T-helper 2 cell (primary cell): ENCODE results near the gene NECAB3.
A peak's percentile ranks its signal among the peaks of the same experiment; 100 is the strongest.

Experiments used
- DNase-seq, 5 experiments: peaks; one replicate each; pipeline versions ENCODE4 v3.0.0 to v3.0.0-alpha.2; 2012 to 2022

NECAB3 gene

DNA sequence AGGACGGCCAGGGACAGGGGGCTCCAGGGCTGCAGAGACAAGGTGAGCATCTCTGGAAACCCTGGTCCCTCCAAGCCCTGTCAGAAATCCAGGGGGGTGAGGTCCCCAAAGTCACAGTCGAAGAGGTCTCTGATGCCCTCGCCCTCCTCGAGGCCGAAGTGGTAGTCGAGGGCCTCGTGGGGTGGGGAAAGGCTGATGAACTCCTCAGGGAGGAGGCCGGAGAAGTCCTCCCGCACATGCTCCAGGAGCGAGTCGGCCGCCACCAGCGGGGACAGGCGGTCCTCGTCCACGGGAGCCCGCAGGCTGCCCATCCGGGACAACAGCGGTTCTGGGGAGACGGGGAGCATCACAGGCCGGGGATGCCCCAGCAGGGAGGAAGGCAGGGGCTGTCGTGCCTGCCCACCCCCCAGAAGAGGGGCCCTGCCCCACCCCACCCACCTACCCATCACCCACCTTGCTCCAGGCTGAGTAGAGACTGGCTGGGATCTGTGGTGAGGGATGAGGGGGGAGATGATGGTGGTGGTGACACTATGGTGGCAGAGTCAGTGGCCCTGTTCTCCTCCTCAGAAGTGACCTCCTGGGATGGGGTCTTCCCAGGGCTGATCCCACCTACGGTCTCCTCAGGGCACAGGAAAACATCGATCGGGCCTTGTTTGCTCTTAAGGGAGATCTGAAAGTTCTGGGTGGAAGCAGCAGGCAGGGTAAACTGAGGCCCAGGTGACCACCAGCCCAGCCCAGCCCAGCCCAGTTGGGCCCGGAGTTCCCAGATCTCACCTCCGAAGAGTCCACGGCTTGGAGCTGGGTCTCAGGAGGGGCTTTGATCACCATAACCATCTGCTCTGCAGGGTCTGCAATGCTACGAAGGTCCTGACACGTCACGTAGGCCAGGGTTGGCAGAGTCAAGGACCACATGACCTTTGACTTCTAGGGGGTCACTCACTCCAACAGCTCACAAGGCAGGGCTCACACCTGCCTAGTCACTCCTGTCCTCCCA is 2.7 kb upstream of the NECAB3 start:
- DNase-seq = no peak

DNA sequence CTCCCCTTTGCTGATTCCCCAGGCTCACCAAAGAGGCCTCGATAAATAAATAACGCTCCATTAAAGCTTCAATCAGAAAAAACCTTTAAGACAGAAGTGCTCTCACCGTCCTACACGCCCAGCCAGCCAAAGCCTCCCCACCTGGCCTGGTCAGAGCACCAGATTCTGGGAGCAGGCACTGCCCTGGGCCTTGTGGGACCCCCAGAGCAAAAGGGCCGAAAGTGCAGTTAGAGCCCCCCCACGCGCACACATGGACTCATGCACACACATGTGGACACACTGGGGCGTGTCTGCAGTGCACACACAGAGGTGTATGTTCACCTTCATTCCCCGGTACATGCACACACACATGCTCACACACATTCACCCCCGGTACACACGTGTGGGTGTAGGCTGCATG is 1.9 kb upstream of the NECAB3 start:
- no peak for DNase-seq

DNA sequence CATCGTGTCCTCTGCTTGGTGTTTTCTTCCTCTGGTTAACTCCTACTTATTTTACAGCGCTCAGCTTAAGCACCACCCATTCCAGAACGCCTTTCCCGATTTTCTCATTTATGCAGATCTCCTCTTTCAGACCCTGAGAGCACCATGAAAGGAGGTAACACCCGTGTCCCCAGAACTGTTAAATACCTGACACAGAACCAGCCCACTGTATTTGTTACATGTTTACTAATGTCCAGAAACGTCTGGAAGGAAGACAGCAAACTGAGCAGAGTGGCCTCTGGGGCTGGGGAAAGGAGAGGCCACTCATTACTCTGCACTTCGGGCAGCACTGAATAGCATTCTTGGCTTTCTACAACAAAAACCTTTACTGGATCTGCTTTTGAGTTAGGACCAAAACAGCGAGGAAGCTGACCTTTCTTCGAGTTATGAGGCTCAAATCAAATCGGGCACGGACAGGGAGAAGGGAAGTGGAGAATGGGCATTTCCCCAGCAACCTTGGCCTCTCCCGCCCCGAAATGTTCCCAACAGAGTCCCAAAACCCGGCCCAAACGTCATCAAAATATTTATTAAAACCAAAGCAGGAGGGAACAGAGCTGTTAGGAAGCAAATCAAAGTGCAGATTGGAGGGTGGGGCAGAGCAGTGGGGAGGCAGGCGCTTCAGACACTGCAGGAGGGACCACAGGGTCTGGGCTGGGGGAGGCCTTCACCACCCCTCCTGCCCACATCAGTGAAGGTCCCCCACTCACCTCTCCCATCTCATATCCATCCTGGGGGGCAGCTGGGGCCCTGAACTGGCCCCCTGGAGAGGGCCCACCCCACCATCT is 1.1 kb upstream of the NECAB3 start:
- DNase-seq = no peak

DNA sequence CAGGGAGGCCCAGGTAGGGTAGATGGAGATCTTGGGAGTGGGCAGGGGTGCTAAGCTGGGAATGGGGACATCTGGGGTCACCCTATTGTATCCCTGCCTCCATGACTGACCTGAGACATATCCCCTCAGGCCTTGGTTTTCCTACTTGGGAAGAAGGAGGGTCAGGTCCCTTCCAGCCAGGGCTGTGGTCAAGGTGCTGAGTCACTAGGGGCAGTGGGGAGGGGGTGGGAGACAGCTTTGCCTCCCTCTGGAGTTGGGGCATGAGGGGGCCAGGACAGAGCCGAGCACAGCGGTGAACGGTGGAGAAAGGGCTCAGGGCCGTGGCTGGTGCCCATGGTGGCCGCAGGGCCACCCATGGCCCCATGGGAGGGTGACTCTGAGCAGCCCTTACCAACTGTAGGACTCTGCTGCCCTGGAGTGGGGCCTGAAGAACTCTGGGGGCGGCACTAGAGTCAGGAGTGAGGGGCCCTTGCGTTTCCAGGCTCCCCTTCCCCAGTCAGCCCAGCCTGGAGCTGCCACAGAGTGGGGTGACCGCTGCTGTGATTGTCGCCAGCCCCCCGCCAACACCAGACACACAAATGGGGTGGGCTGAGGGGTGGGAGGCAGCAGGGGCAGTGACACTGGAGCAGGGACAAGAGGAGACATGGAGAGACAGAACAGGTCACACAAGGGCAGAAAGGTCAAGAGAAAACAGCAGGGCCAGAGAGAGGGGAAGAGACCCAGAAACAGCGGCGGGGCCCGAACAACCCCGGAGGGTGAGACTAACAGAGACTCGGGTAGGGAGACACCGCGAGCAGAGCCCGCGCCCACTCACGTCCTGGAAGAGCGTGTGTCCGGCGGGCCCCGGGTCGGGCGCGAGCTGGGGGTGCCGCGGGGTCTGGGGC is 576 bp downstream of the NECAB3 start:
- DNase-seq = no peak

DNA sequence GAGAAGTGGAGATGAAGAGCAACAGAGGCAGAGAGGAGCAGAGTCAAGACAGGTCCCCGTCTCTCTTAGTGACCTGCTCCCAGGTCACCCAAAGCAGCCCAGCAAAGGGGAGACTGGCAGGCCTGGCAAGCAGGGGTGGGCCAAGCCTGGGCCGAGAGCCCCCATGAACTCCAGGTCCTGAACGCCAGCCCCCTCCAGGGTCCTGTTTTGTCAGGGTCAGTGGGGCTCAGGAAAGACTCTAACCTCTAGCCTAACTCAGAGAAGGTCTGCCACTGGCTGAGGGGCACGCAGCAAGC is 1.2 kb downstream of the NECAB3 start:
- no peak for DNase-seq

DNA sequence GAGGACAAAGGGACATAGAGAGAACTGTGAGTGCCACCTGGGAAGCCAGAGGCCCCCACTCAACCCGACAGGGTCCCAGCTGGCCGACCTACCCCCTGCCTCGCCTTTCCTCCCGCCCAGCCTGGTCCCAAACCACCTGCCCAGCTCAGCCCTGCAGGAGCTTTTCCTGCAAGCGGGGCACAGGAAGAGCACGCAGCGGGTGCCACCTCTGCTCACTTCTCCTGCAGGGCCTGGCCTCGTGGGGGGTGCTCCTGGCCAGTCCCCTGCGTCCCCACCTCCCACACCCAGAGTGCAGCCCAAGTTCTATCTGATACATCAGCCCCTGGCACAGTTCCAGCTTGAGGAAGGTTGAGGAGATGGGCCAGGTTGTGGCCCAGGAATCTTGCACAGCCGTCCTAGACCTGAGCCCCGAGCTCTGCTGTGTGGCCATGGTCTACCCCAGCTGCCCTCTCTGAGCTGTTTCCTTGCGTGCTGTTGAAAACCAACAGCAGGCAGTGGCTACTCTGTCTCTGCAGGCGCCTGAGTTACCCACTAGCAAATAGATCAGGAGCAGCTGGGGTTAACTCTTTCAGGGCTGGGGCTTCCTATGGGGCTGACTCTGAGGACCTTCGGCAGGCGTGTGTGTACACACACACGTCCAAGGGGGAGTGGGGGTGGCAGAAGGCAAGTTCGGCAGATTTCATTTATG is 1.7 kb downstream of the NECAB3 start:
- DNase-seq = no peak

DNA sequence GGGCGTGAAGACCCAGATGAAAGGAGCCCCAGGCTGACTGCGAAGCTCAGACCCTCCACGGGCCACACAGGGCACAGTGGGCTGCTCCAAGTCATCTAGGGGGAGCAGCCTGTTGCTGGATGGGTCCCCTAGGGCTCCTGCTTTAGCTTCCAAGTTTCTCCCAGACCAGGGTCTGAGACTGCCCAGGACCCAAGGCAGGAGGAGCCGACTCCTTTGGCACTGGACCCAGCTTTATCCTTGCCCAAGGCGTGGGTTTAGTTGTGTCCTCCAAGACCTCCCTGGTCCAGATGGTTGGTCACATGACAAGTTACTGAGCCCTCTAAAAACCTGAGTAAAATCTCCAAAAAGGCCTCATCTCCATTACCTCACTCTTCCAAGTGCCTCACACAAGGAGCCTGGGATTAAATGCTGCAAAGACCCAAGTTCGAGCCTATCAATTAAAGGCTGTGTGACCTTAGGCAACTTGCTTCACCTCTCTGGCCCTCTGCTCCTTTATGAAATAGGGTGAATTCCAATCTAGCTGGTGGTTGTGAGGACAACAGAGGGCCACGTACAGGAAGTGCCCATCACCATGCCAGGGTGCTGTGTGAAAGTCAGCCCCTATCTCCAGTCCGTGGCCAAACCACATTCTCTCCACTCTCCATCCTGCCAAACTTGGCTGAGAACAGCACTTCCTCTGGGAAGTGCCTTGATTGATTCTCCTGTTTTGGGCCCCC is 2.5 kb downstream of the NECAB3 start:
- DNase-seq = no peak

DNA sequence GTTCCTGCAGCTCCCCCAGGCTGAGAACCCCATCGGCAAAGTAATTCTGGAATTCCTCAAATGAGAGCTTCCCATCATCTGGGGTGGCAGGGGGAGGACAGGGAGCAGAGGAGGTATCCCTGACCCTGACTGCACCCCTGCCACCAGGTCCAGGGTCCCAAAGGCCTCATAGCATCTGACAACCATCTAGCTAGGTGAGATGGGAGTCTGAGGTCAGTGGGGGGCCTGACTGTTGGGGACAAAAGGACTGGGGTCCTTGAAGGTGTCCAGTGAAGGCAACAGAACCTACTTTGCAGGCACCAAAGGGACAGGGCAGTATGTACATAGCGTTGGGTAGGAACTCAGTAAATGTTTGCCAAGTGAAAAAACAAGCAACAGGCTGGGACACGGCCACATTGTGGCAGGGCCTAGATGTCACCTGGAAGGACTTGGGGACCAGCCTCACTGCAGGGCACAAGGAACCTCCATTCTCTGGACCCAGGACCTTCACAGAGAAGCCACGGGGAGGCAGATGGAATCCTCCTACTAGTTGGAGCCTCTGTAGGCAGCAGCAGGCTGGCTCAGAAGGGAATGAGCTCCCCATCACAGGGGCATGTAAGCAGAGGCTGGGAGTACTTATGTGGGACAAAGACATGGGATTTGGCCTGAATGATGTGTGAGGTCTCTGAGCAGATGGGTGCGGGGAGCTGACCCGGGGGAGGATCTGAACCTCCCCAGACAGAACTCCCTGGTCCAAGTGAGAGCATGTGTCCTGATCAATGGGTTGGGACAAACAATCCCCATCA is 3.3 kb downstream of the NECAB3 start:
- DNase-seq = no peak

DNA sequence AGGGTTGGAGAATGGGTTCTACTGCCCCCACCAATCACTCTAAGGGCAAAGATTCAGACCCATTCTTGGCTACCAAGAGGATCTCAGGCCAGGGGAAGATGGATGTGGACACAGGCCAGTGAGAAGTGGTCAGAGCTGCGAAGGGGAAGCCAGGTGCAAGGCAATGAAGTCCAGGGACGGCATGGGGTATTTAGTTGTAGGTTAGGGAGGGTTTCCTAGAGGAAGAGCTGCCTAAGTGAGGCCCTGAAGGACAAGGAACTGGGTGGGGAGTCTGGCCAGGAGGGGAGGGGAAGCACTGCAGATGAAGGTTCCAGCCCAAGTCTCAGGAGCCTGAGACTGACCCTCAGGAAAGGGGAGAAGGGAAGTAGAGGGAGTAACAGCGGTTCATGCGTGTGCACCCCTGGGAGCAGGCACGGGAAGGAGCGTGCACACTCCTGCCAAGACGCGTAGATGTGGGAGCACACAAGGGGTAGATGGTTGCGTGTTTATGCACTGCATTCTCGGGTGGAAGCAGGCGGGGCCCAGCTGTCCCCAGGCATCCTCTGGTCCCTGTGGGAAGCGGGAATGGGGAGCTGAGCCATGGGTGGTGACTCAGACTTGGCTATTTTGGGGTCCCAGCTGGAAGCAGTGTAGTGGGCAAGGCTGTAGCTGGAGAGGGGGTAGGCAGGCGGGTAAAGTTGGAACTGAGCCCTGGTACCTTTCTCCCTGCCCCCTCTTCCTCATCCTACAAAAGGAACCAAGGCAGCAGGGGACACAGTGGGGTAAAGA is 4.2 kb downstream of the NECAB3 start:
- no peak for DNase-seq

DNA sequence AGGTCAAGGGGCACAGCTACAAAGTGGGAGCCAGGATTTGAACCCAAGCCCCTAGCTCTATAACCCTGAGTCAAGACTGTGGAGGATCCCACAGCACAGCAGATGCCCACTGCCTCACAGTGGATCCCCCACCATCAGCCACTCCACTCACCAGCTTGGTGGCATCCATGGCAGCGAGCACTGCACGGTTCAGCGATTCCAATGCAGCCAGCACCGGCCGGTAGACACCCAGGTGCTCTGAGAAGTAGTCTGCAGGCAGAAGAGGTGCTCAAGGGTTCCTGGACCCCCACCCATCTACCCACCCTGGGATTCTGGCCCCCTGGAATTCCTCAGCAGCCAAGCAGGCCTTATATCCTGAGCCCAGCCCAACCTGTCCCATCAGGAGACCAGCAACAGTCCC is 5.0 kb downstream of the NECAB3 start:
- DNase-seq = no peak

DNA sequence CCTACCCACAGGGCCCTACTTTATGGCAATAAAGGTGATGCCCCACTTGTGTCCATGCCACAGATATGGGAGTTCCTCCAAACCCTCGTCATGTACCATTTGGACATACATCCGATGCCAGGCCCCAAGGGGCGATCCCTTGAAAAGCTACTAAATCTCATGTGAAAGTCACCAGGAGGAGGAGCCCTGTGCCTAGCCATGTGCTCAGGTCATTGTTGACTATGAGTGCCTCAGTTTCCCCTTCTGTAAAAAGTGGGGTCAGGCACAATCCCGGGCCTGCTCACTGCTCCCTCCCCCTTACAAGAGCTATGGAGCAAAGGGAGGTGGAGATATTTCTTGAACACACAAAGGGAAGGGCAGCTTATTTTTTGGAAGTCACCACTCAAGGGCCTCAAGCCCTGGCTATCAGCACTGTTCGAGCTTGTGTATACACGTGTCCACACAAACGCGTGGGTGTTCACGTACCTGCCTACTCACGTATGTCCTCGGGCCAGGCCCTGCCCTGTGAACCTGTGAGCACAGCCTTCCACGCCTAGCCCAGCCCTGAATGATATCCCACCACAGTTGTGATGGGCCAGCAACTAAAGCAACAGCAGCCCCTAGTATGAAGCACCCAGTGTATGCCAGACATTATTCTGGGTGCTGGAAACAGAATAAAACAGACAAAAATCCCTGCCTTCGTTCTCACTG is 5.6 kb downstream of the NECAB3 start:
- no peak for DNase-seq

DNA sequence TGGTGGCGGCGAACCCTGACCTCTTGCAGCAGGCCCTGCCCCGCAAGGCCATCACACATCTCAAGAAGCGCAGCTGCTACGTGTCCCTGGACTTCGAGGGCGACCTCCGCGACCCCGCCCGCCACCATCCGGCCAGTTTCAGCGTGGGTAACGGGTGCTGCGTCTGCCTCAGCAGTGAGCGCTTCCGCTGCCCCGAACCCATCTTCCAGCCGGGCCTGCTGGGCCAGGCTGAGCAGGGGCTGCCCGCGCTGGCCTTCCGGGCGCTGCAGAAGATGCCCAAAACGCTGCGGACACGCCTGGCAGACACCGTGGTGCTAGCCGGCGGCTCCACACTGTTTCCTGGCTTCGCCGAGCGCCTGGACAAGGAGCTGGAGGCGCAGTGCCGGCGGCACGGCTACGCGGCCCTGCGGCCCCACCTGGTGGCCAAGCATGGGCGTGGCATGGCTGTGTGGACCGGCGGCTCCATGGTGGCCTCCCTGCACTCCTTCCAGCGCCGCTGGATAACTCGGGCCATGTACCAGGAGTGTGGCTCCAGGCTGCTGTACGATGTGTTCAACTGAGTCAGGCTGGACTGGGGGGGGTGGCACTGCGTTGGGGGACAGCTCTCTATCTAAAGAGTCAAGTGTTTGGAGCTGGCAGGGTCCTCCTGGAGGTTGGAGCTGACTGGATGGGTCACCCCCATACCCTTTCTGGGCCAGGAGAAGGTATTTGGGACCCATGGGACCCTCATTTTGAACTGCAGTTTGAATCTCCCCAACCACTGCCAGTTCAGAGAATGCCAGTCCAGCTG is 6.4 kb downstream of the NECAB3 start:
- DNase-seq = peak; percentile 57 to 85 (median 65)

DNA sequence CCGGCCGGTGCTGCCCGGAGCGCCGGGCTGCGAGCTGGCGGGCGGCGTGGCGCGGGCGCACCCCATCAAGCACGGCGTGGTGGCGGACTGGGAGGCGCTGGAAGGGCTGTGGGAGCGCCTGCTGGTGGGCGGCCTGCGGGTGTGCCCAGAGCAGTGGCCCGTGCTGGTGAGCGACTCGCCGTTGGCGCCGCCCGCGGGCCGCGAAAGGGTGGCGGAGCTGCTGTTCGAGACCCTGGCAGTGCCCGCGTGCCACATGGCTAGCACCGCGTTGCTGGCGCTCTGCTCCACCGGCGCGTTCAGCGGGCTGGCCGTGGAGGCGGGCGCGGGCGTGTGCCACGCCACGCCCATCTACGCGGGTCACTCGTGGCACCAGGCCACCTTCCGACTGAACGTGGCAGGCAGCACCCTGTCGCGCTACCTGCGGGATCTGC is 7.0 kb downstream of the NECAB3 start:
- peak in 3 of 5 experiments; percentile 13 to 65 (median 34) for DNase-seq

DNA sequence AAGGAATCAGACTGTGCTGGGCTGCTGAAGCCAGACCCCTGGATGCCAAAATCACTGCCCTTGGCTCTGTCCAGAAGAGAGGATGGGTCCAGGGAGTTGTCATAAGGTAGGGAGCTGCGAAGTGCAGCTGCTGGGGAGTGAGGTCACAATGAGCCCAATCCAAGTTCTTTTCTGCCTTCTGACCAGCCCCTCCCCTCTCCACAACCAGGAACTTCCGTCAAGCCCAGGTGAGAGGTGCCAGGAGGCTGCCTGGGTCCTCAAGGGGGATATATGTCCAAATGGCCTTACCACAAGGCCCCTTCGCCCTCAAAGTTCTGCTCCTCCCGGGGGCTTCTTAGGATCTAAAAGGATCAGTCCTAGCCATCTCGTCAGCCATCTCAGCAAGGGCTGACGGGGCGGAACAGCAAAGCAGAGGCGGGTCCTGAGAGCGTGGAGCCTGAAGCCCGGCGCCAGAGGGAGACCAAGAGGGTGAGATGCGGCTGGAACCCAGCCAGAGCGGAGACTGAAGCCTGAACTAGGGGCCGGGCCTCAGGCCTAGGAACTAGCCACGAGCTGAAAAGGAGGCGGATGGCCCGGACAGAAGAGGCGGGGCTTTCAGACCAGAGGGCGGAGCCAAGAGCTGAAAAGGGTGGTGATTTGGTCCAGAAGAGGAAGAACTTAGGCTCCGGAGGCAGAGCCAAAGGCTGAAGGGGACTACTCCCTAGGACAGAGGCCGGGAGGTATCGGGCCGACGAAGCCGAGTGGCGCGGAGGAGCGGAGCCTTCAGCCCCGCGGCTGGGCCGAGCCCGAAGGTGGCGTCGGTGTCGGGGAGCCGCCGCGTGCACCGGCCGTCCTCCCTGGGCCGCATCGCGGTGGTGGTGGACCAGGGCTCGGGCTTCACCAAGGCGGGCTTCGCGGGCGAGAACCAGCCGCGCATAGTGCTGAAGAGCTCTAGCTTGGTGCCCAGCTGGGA is 7.7 kb downstream of the NECAB3 start, which contains the start of gene ACTL10:
Gene ACTL10, plus strand, starts transcription at position 651 of the 952 bp plus-strand sequence. CDS start 555 bp downstream, outside the sequence.
- DNase-seq = peak; percentile 55 to 83 (median 68)

DNA sequence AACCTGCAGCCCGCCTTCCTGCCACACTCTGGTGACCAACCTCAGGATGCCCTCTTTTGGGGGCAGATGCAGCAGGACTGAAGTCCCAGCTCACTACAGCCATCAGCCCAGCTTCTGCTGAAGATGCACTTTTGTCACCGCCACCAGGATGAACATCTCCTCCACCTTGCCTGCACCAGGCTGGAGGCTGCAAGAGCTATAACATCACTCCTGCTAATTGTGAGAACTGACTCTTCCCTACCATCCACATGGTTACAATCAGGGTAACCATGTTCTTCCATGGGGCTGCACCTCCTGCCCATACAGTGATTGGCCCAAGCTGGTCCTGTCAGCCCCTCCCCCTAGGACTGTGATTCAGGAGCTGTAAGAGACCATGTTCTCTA is 9.5 kb downstream of the NECAB3 start:
- DNase-seq = peak in 1 of 5 experiments; percentile 38

DNA sequence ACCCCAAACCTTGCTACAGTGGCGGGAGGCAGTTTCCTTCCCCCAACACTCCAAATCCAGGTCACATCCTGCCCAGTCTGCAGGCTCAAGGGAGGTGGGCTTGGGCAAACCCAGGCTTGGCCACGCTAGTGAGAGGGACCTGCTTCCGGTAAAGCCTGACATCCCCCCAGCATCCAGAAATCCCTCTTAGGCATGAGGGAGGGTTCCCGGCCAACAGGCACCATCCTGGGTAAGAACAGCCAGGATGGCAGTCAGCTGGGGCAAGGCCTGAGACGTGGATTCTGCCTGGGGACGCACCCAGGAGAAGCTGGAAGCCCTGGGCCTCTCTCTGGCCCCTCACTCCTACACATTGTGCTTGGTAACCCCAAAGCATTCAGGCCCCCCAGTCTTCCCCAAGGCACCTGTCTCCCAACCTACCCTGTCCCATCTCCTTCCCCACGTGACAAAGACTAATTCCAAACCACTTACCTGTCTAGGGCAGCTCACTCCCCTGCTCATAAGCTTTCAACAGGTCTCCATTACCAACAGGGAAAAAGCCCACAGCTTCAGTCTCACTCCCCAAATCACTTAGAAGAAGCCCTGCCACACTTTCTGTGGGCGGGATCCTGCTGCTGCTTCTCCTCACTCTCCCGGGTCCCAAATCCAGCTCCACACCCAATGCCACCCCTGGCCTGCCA is 10.0 kb downstream of the NECAB3 start:
- no peak for DNase-seq
